ENCODE measurements around the gene MSL2.

GRCh38 chr3:136173939-136174490, 22.1 kb downstream of the MSL2 start:
- TF ChIP-seq EZH2 (IDR thresholded peaks at IDR 0.05) (no peak), POLR2AphosphoS5 (IDR thresholded peaks at IDR 0.05; ENCODE audit: borderline replicate concordance, low read depth, low read length) (no peak)
